SH-SY5Y (cell line): ENCODE data around the gene SREBF1.

Experiments
- GATA2 ChIP-seq: IDR thresholded peaks from 2 replicates; pipeline ENCODE4 v1.6.1; 2011; ENCODE audit warnings: mild to moderate bottlenecking, low read depth, low read length
- GATA3 ChIP-seq: IDR thresholded peaks from 2 replicates; pipeline ENCODE4 v1.6.1; 2011; ENCODE audit warnings: low read depth, mild to moderate bottlenecking, low read length, moderate library complexity

DNA sequence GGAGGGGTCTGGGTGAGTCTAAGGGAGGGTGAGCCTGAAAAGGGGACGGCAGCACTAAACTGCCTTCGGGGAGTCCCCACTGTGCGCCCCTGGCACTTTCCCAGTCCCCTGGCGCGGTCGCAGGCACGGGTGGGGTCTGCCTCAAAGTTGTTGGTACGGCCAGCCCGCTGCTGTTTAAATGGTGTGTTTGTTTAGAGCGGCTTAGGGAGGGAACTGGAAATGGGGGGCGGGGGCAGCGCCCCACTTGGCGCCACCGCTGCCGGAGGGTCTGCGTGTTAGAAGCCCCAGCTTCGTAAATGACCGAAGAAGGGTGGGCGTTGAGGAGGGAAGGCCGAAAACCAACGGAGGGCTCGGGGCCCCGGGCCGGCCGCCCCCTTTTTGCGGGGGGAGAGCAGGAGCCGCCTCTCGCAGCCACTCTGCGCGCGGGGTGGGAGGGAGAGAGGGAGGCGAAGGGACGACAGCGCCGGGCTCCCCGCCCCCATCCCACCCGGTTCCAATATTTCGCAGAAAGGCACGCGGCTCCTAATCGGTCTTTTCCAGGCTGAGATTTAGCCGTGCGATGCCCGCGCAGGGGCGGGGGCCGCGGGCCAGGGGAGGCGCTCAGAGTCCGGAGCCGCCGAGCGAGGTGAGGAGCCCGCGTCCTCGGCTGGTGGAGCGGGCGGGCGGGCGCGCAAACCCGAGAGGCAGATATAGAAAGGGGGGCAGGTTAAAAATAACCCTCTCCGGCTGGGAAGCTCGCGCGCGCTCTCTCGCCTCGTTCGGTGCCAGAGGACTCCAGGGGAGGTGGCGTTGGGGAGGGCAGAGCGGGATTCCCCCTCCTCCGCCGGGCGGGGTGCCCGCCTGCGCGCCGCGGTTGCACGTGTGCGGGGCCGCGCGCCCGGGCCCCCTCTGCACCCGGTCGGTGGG, 54.9 kb downstream of the SREBF1 start:
- TF ChIP-seq GATA3 (no peak), GATA2 (no peak)
